GM18517 (cell line): ENCODE data around the gene GCNA.

Source experiments
- ATAC-seq: cut with Tn5 transposase; IDR thresholded peaks from one replicate; pipeline ENCODE4 v1.9.1; 2021; ENCODE audit warnings: mild to moderate bottlenecking, moderate library complexity; ENCODE audit not compliant: unreplicated experiment

The GCNA gene

GRCh38 chrX:71578253-71579135 is at the start of gene GCNA:
TSS of gene GCNA (plus strand) at chrX:71578437. CDS start at chrX:71580822, 2,385 bp downstream.
- ATAC-seq: no peak

- peak; percentile 17 for ATAC-seq
These were observed 46.0 kb upstream of the GCNA start for GRCh38 chrX:71532078-71532752.

GRCh38 chrX:71532753-71533425 is 45.3 kb upstream of the GCNA start, which contains the start of gene OGT:
TSS of gene OGT (plus strand) at chrX:71533104. CDS start at chrX:71533300, 196 bp downstream.
- peak; percentile 72 for ATAC-seq

- no peak for ATAC-seq
These were observed 44.8 kb upstream of the GCNA start for GRCh38 chrX:71533516-71533850.

- no peak for ATAC-seq
These were observed 44.2 kb upstream of the GCNA start for GRCh38 chrX:71533851-71534561.

- no peak for ATAC-seq
These were observed 43.3 kb upstream of the GCNA start for GRCh38 chrX:71534773-71535544.

- no peak for ATAC-seq
These were observed 42.0 kb upstream of the GCNA start for GRCh38 chrX:71536285-71536684.

- no peak for ATAC-seq
These were observed 40.5 kb upstream of the GCNA start for GRCh38 chrX:71537743-71538142.

GRCh38 chrX:71540801-71541200 is 37.4 kb upstream of the GCNA start:
- peak; percentile 3 for ATAC-seq

- ATAC-seq: peak; percentile 86
These were observed 36.8 kb upstream of the GCNA start for GRCh38 chrX:71541210-71542022.

- no peak for ATAC-seq
These were observed 35.8 kb upstream of the GCNA start for GRCh38 chrX:71542411-71542810.

- ATAC-seq: no peak
These were observed 35.4 kb upstream of the GCNA start for GRCh38 chrX:71542825-71543224.

- no peak for ATAC-seq
These were observed 34.9 kb upstream of the GCNA start for GRCh38 chrX:71543316-71543715.

GRCh38 chrX:71545364-71545763 is 32.9 kb upstream of the GCNA start:
- ATAC-seq: no peak

- no peak for ATAC-seq
These were observed 31.4 kb upstream of the GCNA start for GRCh38 chrX:71546879-71547278.

GRCh38 chrX:71547339-71547738 is 30.9 kb upstream of the GCNA start:
- ATAC-seq: no peak

- no peak for ATAC-seq
These were observed 28.3 kb upstream of the GCNA start for GRCh38 chrX:71549986-71550385.

- no peak for ATAC-seq
These were observed 27.7 kb upstream of the GCNA start for GRCh38 chrX:71550578-71550977.

GRCh38 chrX:71556036-71556435 is 22.2 kb upstream of the GCNA start:
- no peak for ATAC-seq
